ENCODE measurements around the gene DUOX1.

The DUOX1 gene

DNA sequence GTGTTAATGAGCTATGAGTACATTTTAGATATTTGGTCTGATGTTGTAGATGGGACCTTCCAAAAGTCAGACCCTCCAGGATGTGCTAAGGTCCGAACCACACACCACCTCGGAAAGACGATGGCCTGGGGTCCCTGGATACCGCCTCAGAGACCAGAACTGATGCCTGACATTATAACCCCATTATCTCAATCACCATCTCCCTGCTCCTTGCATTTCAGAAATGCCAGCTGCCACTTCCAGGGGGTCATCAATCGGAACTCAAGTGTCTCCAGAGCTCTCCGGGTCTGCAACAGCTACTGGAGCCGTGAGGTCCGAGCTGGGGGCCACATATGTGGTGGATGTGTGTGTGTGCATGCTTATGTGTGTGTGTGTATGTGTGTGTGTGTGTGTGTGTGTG is 7.9 kb downstream of the DUOX1 start:
- no peak for TF ChIP-seq ZC3H10 (CRISPR knock-in tag; IDR thresholded peaks at IDR 0.05)
- ATAC-seq: no peak

DNA sequence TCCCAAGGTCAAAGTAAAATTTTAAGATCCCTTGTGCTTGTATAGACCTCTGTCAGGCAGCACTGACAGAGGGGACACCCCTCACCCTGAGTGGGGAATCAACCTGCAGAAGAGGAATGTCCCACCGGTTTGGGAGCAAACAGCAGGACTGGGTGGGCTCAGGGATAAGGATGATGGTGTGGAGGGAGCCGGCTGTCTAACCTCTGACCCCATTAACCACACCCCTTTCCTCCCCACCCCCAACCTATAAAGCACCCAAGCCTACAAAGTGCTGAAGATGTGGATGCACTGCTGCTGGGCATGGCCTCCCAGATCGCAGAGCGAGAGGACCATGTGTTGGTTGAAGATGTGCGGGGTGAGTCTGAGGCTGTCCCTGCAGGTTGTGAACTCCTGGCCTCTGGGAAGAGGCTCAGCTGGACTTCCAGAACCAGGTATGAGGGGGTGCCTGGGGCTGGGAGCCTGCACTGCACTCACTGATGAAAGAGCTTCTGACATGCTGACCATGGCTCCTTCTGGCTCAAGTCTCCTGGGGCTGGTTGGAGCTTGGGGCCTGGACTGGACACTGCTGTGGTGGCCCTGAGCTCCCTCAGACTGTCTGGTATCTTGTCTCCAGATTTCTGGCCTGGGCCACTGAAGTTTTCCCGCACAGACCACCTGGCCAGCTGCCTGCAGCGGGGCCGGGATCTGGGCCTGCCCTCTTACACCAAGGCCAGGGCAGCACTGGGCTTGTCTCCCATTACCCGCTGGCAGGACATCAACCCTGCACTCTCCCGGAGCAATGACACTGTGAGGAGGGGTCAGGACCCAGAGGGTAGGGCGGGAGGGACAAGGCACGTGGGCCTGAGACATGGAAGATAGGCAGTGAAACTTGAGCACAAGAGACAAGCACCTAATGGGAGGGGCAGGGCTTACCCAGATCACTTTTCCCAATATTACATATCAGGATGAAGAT is 9.3 kb downstream of the DUOX1 start:
- no peak for ATAC-seq
- TF ChIP-seq ISL1 (CRISPR knock-in tag; IDR thresholded peaks at IDR 0.05) (no peak), ZFP3 (CRISPR knock-in tag; IDR thresholded peaks at IDR 0.05) (no peak), ARNTL (CRISPR knock-in tag; IDR thresholded peaks at IDR 0.05; ENCODE audit: borderline replicate concordance, low read depth) (no peak), BACH2 (CRISPR knock-in tag; IDR thresholded peaks at IDR 0.05; ENCODE audit: borderline replicate concordance) (no peak), ZNF8 (CRISPR knock-in tag; IDR thresholded peaks at IDR 0.05) (no peak), ZNF70 (CRISPR knock-in tag; IDR thresholded peaks at IDR 0.05) (no peak), POU6F1 (CRISPR knock-in tag; IDR thresholded peaks at IDR 0.05; ENCODE audit: borderline replicate concordance, low read depth) (no peak), PATZ1 (CRISPR knock-in tag; IDR thresholded peaks at IDR 0.05; ENCODE audit: borderline replicate concordance) (no peak), TSHZ2 (CRISPR knock-in tag; IDR thresholded peaks at IDR 0.05) (no peak), CSDC2 (CRISPR knock-in tag; IDR thresholded peaks at IDR 0.05) (no peak), SNAI2 (CRISPR knock-in tag; IDR thresholded peaks at IDR 0.05) (no peak), ZNF565 (CRISPR knock-in tag; conservative IDR thresholded peaks at IDR 0.05; ENCODE audit: low read depth) (no peak), ZC3H10 (CRISPR knock-in tag; IDR thresholded peaks at IDR 0.05) (no peak), TOX (CRISPR knock-in tag; IDR thresholded peaks at IDR 0.05; ENCODE audit: borderline replicate concordance) (no peak), ZFP30 (CRISPR knock-in tag; IDR thresholded peaks at IDR 0.05) (no peak), GLIS3 (CRISPR knock-in tag; IDR thresholded peaks at IDR 0.05) (no peak), PPARA (CRISPR knock-in tag; IDR thresholded peaks at IDR 0.05; ENCODE audit: borderline replicate concordance) (no peak)
- TF ChIP-seq, protein P1, sequence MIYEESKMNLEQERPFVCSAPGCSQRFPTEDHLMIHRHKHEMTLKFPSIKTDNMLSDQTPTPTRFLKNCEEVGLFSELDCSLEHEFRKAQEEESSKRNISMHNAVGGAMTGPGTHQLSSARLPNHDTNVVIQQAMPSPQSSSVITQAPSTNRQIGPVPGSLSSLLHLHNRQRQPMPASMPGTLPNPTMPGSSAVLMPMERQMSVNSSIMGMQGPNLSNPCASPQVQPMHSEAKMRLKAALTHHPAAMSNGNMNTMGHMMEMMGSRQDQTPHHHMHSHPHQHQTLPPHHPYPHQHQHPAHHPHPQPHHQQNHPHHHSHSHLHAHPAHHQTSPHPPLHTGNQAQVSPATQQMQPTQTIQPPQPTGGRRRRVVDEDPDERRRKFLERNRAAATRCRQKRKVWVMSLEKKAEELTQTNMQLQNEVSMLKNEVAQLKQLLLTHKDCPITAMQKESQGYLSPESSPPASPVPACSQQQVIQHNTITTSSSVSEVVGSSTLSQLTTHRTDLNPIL (CRISPR knock-in tag; IDR thresholded peaks at IDR 0.05; ENCODE audit: low read depth): no peak

GRCh38 chr15:45139770-45140169 is 10.0 kb downstream of the DUOX1 start:
- no peak for ATAC-seq
- no peak for TF ChIP-seq PPARA (CRISPR knock-in tag; IDR thresholded peaks at IDR 0.05; ENCODE audit: borderline replicate concordance)
- no peak for TF ChIP-seq ESRRG (CRISPR knock-in tag; IDR thresholded peaks at IDR 0.05)
- no peak for TF ChIP-seq ISL1 (CRISPR knock-in tag; IDR thresholded peaks at IDR 0.05)
- TF ChIP-seq GLIS3 (CRISPR knock-in tag; IDR thresholded peaks at IDR 0.05): no peak
- no peak for TF ChIP-seq CSDC2 (CRISPR knock-in tag; IDR thresholded peaks at IDR 0.05)
- no peak for TF ChIP-seq ZNF70 (CRISPR knock-in tag; IDR thresholded peaks at IDR 0.05)
- TF ChIP-seq BACH2 (CRISPR knock-in tag; IDR thresholded peaks at IDR 0.05; ENCODE audit: borderline replicate concordance): no peak
- no peak for TF ChIP-seq TSHZ2 (CRISPR knock-in tag; IDR thresholded peaks at IDR 0.05)
- TF ChIP-seq, protein P1 (CRISPR knock-in tag; IDR thresholded peaks at IDR 0.05; ENCODE audit: low read depth): no peak

Data from SK-N-SH treated with all-trans-retinoic acid at 6 μM for 48 hours (cell line).